ENCODE data around the gene ADGRB3.
"Not testable (repeated sequence)": the region's sequence is repeated elsewhere in the genome, so short reads cannot be mapped to it uniquely, and the experiment has no call there.

The ADGRB3 gene

DNA sequence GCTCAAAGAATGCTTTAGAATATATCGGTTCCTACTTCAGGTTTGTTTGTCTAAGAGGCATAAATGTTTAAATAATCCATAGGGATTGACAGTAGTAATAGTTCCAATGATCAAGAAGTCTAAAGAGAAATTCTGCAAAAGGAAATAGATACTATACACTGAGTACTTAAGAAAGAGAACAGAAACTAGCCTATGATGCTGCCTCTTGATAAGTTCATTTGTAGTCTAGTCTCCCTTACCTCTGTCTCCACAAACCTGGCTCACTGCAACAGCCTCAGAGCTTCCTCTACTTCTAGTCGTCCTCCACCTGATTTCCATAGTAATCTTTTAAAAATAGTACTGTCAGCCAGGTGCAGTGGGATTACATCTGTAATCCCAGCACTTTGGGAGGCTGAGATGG is 650.0 kb downstream of the ADGRB3 start:
- DNase-seq = no peak

GRCh38 chr6:69286331-69286730 is 651.2 kb downstream of the ADGRB3 start:
- peak; percentile 63 for DNase-seq

GRCh38 chr6:69288198-69288597 is 653.1 kb downstream of the ADGRB3 start:
- DNase-seq = not testable (repeated sequence)

- DNase-seq = no peak
These were observed 654.8 kb downstream of the ADGRB3 start for GRCh38 chr6:69289689-69290495.

GRCh38 chr6:69293471-69293870 is 658.4 kb downstream of the ADGRB3 start:
- DNase-seq = no peak

- no peak for DNase-seq
These were observed 659.3 kb downstream of the ADGRB3 start for GRCh38 chr6:69294407-69294806.

- no peak for DNase-seq
These were observed 659.8 kb downstream of the ADGRB3 start for GRCh38 chr6:69294862-69295261.

DNA sequence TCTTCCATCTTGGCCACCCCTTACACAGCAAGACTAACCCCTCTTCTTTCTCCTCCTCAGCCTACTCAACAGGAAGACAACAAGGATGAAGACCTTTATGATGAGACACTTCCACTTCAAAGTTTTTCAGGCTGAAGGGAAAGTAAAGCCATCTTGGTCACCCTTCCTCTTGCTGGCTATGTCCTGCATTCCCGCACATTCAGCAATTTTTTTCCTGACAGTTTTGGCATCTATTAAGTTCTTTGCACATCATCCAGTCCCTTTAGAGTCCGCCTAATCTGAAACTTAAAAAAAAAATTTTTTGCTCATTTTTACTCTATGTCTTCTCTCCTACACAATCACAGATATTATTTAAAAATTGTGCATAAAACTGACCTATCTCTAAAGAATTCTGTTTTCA is 668.3 kb downstream of the ADGRB3 start:
- DNase-seq = no peak

DNA sequence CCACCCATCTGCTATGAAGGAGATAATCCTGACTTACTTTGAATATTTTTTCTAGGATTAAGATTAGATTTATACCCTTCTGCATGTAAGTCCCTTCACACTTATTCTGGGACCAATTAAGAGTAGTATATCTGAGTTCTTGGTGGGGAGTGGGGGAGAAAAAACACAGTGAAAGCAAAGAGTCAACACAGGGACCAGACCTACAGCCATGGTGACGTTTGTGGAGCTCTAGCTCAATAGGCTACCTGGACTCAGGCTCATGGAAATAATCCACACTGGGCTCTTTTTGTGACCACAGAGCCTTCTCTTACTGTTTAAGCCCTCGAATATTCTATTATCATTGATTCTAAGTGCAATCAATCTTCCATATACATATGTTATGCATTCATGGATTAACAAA is 670.4 kb downstream of the ADGRB3 start:
- DNase-seq = no peak

- DNase-seq = no peak
These were observed 673.5 kb downstream of the ADGRB3 start for GRCh38 chr6:69308584-69308983.

- DNase-seq = no peak
These were observed 676.8 kb downstream of the ADGRB3 start for GRCh38 chr6:69311888-69312287.

GRCh38 chr6:69314001-69314400 is 678.9 kb downstream of the ADGRB3 start:
- no peak for DNase-seq

DNA sequence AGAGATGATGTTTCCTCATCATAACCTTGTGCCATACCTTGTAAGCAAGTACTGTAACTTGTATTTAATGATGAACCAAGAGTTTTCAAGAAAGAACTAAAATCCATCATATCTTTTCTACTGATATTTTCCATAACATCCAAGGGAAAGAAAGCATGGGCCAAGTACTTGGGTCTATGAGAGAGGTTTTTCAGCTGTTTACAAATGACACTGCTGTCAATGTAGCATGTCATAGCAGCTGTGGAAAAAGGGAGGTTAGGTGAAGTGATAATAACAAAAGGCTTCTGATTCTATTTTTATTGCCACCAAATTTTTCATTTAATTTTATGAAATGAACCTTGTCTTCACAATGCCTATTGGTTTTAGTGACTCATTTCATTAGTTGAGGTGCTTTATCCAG is 679.4 kb downstream of the ADGRB3 start:
- DNase-seq = no peak

GRCh38 chr6:69331886-69332285 is 696.8 kb downstream of the ADGRB3 start:
- DNase-seq = no peak

DNA sequence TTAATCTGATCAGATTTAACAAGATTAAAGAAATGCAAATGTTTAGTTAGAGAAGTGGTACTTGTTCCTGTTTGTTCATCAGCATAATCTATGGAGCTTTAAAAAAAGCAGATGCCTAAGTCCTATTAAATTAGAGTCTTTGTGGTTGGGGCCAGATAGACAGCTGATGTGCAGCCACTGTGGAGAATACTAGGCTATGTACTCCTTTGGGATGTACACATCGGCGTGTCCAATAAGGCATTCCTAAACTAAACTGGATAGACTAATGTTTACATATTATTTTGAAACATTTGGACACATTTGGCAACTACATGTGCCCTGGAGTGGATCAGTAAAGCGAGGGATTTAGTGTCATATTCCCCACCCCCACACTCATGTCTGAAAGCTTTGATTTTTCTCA is 702.2 kb downstream of the ADGRB3 start:
- no peak for DNase-seq

GRCh38 chr6:69338431-69339162 is 703.5 kb downstream of the ADGRB3 start:
- no peak for DNase-seq

GRCh38 chr6:69339163-69339550 is 704.1 kb downstream of the ADGRB3 start:
- DNase-seq = no peak

DNA sequence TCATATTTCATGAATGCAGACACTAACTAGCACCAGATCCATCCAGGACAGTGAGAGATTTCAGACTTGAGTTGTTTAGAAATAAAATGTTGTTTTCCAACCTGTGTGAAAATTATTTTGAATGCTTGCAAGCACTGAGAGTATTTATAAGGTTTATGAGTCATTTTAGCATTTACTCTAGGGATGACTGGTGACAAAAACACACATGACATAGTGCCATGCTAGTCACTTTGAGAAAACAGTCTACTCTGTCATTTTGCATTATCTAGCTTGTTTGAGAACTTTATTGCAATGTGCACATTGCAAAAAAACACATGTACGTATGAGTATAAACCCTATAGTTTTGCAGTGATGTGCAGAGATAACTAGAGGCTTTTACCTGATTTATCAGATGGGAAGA is 705.1 kb downstream of the ADGRB3 start:
- no peak for DNase-seq

DNA sequence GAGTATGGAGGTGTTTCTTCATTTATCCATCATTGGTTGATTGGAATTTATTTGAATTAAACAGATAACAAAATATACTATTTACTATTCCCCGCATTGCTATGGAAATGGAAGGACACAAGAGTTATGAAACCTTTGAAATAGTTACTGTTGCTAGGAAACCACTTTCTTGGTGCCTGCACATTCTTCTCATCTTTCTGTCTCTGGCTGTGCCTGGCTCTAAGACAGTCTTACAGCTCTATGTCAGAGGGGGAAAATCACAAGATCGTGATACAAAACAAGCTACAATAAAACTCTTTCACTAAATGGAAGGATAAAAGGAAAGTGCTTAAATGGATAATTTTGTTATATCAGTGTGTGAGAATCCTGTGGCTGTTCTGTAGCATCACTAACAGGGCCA is 708.8 kb downstream of the ADGRB3 start:
- no peak for DNase-seq

GRCh38 chr6:69349771-69350170 is 714.7 kb downstream of the ADGRB3 start:
- DNase-seq = no peak

DNA sequence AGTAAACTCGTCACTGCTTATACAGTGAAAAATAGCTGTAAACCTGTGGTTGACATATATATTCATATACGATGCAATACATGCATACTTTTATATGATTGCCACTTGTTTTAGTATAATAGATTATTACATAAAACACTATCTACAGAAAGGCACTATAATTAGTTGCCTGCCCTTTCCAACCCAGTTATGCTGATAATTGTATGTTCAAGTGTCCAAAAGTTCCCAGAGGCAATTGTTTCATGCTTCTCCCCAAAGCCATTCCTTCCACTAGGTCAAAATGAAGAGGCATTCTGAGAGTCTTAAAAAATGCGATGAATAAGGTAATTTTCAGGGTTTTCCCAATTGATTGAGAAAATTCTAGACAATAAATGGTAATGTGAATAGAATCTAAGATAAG is 727.1 kb downstream of the ADGRB3 start:
- DNase-seq = no peak

- DNase-seq = no peak
These were observed 731.7 kb downstream of the ADGRB3 start for GRCh38 chr6:69366831-69367230.

DNA sequence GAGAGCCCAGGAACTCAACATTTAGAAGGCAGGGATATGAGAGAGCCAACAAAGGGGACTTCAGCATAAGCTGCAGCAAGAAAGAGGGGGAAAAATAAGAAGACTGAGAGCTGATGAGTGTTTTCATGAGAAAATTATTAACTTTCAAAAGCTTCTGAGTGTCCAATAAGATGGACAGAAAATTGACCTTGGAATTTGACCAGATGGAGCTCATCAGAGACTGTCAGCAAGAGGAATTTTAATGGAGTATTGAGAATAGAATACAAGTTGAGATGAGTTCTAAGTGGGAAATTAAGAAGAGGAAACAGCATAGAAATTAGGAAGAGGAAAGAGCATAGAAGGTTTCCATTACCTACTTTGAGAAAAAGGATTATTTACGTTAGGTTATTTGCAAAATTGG is 733.5 kb downstream of the ADGRB3 start:
- DNase-seq = no peak

GRCh38 chr6:69370763-69371162 is 735.7 kb downstream of the ADGRB3 start:
- DNase-seq = no peak

GRCh38 chr6:69378326-69378725 is 743.2 kb downstream of the ADGRB3 start:
- no peak for DNase-seq
